Tibial artery (tissue), 4 donors: ENCODE results near the gene GALE.

Experiments
- DNase-seq, 2 donors: peaks; one replicate each; pipeline ENCODE4 v3.0.0-alpha.2; 2019
- H3K27ac ChIP-seq, 2 donors: fragments of 200-600 bp; sonication (generic) in 1 of 2; 1 replicate in 1 of 2; 2 replicates in 1 of 2; pipeline ENCODE4 v1.5.1; 2018 to 2019; ENCODE audit warnings: mild to moderate bottlenecking in 1 of 2
- H3K27me3 ChIP-seq, 2 donors: fragments of 200-600 bp; sonication (generic) in 1 of 2; one replicate each; pipeline versions ENCODE4 v1.5.1 to v1.6.0; 2016 to 2019
- H3K36me3 ChIP-seq, 3 donors: fragments of 200-600 bp; sonication (generic) in 2 of 3; one replicate each; pipeline ENCODE4 v1.5.1; 2016 to 2019; ENCODE audit warnings: mild to moderate bottlenecking in 2 of 3
- H3K4me1 ChIP-seq, 4 donors: fragments of 200-600 bp; sonication (generic) in 2 of 4; 1 replicate in 3 of 4; 2 replicates in 1 of 4; pipeline ENCODE4 v1.5.1; 2016 to 2019
- H3K4me3 ChIP-seq, 2 donors: fragments of 200-600 bp; sonication (generic) in 1 of 2; 1 replicate in 1 of 2; 2 replicates in 1 of 2; pipeline ENCODE4 v1.5.1; 2018 to 2019; ENCODE audit warnings: mild to moderate bottlenecking in 2 of 2
- H3K9me3 ChIP-seq, 3 donors: fragments of 200-600 bp; sonication (generic) in 1 of 3; one replicate each; pipeline ENCODE4 v1.5.1; 2016 to 2019
- CTCF ChIP-seq, 2 experiments: fragments of 200-600 bp in 1 of 2; fragments of 450-650 bp in 1 of 2; IDR thresholded peaks; one replicate each; pipeline ENCODE4 v1.5.1; 2017 to 2019; ENCODE audit warnings: antibody characterized with exemption in 2 of 2, mild to moderate bottlenecking in 1 of 2, moderate library complexity in 1 of 2
- intact Hi-C: fragments of 100-400 bp; cut with DNase I; formaldehyde crosslinking; loops from one replicate; pipeline ENCODE4 v1.15.0; 2023; ENCODE audit warnings: low total_unique reads

GALE gene

GRCh38 chr1:23793018-23793781, 7.4 kb downstream of the GALE start:
- Histone ChIP-seq H3K27me3 (no peaks in the 10 kb centered on the region), H3K9me3 (no peaks in the 10 kb centered on the region), H3K27ac (no peak overlapping the region), H3K4me1 (peaks cover 0 to 32% (median 28%) of the 10 kb centered on the region in 4 donors), H3K4me3 (no peak overlapping the region), H3K36me3 (peaks cover 0 to 61% (median 29%) of the 10 kb centered on the region in 3 donors)
- TF ChIP-seq CTCF (IDR thresholded peaks at IDR 0.05), result no peak
- DNase-seq, result no peak
- intact Hi-C loops, result no loop called here

GRCh38 chr1:23792151-23792945, 8.2 kb downstream of the GALE start:
- peak overlapping the region; percentile 78 to 84 for H3K27ac ChIP-seq

GRCh38 chr1:23791516-23792047, 9.0 kb downstream of the GALE start:
- H3K36me3 ChIP-seq, result peaks cover 9 to 62% (median 41%) of the 10 kb centered on the region in 3 donors
- peaks cover 0 to 32% (median 28%) of the 10 kb centered on the region in 4 donors for H3K4me1 ChIP-seq
- no peaks in the 10 kb centered on the region for H3K9me3 ChIP-seq
- peak overlapping the region; percentile 78 to 82 for H3K4me3 ChIP-seq
- no peak for DNase-seq
- no peak for TF ChIP-seq CTCF (IDR thresholded peaks at IDR 0.05)
- intact Hi-C loops, result no loop called here
- no peaks in the 10 kb centered on the region for H3K27me3 ChIP-seq
- H3K27ac ChIP-seq, result peak overlapping the region; percentile 78 to 84

More at GRCh38 chr1:23792151-23792945, 8.2 kb downstream of the GALE start:
- no peaks in the 10 kb centered on the region for H3K27me3 ChIP-seq
- H3K4me1 ChIP-seq, result peaks cover 0 to 32% (median 28%) of the 10 kb centered on the region in 4 donors
- H3K4me3 ChIP-seq, result peak overlapping the region; percentile 78 to 82
- no peak for DNase-seq
- no peaks in the 10 kb centered on the region for H3K9me3 ChIP-seq
- intact Hi-C loops, result no loop called here
- H3K36me3 ChIP-seq, result peaks cover 2 to 61% (median 34%) of the 10 kb centered on the region in 3 donors
- TF ChIP-seq CTCF (IDR thresholded peaks at IDR 0.05), result no peak

- Histone ChIP-seq H3K27me3 (no peaks in the 10 kb centered on the region), H3K4me3 (peak within 1 kb of the TSS; percentile 78 to 82), H3K36me3 (peaks cover 16 to 62% (median 44%) of the 10 kb centered on the region in 3 donors), H3K9me3 (no peaks in the 10 kb centered on the region), H3K4me1 (peaks cover 0 to 32% (median 28%) of the 10 kb centered on the region in 4 donors), H3K27ac (peak within 1 kb of the TSS; percentile 78 to 84)
- TF ChIP-seq CTCF (IDR thresholded peaks at IDR 0.05), result no peak
- intact Hi-C loops, result no loop called here
- DNase-seq, result peak; percentile 95 to 96
These were observed 9.6 kb downstream of the GALE start, which contains the start of gene LYPLA2 for GRCh38 chr1:23790696-23791515. Gene LYPLA2 (plus strand): TSS chr1:23791145. CDS start chr1:23792683, 1,538 bp downstream.

GRCh38 chr1:23788695-23789094, 11.9 kb downstream of the GALE start:
- H3K4me1 ChIP-seq, result peaks cover 0 to 32% (median 28%) of the 10 kb centered on the region in 4 donors
- intact Hi-C loops, result no loop called here
- no peak overlapping the region for H3K4me3 ChIP-seq
- no peaks in the 10 kb centered on the region for H3K9me3 ChIP-seq
- no peak for TF ChIP-seq CTCF (IDR thresholded peaks at IDR 0.05)
- no peaks in the 10 kb centered on the region for H3K27me3 ChIP-seq
- peaks cover 24 to 63% (median 29%) of the 10 kb centered on the region in 3 donors for H3K36me3 ChIP-seq
- no peak overlapping the region for H3K27ac ChIP-seq
- no peak for DNase-seq
